GM12878 (cell line): ENCODE data around the gene AKT3.

ENCODE experiments used
- ATF3 ChIP-seq: IDR thresholded peaks from 2 replicates; pipeline ENCODE4 v1.6.1; 2011; ENCODE audit warnings: low read depth, mild to moderate bottlenecking, low read length, moderate library complexity, borderline replicate concordance; ENCODE audit errors: extremely low read depth
- BMI1 ChIP-seq: fragments of 450-650 bp; IDR thresholded peaks from 2 replicates; pipeline ENCODE4 v1.6.1; 2016; ENCODE audit warnings: mild to moderate bottlenecking, moderate library complexity, borderline replicate concordance
- CHD2 ChIP-seq: IDR thresholded peaks from 2 replicates; pipeline ENCODE4 v1.6.1; 2011; ENCODE audit warnings: low read depth, low read length, improper control_type of control experiment, borderline replicate concordance
- CTCF ChIP-seq, 3 experiments: IDR thresholded peaks in 2 of 3; conservative IDR thresholded peaks in 1 of 3; 2 replicates each; pipeline ENCODE4 v1.5.1; 2011; ENCODE audit warnings: low read depth in 3 of 3, low read length in 3 of 3, mild to moderate bottlenecking in 3 of 3, control low read depth in 2 of 3, moderate library complexity in 2 of 3, inconsistent platforms in 1 of 3, mixed read lengths in 1 of 3; ENCODE audit not compliant: control insufficient read depth in 2 of 3, insufficient read depth in 1 of 3; ENCODE audit errors: extremely low read depth in 1 of 3
- DPF2 ChIP-seq: fragments of 450-650 bp; IDR thresholded peaks from 2 replicates; pipeline ENCODE4 v1.6.1; 2017; ENCODE audit warnings: mild to moderate bottlenecking
- MAX ChIP-seq: IDR thresholded peaks from 2 replicates; pipeline ENCODE4 v1.6.1; 2012; ENCODE audit warnings: low read depth, low read length, improper control_type of control experiment
- RAD21 ChIP-seq: IDR thresholded peaks from 2 replicates; pipeline ENCODE4 v1.6.1; 2011; ENCODE audit warnings: mild to moderate bottlenecking, low read depth, low read length, moderate library complexity; ENCODE audit not compliant: insufficient read depth

DNA sequence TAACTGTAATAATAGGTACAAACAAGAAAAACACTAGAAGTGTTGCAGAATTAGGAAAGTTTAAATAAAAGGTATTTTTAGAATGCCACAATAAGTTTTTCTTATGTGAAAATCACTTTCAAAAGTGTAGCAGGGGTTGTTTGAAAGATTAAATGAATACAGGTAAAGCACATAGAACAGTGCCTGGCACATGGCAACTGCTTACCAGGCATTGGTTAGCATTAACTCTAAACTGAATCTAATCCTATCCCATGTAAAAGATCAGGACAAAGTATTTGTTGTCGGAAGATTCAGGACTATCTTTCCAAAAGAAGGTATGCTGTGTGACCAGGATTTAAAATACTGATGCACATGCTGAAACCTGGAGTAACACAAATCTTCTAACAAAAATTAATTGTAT is 3.3 kb downstream of the AKT3 start:
- TF ChIP-seq DPF2 (no peak), BMI1 (no peak), ATF3 (no peak), CHD2 (no peak), RAD21 (no peak), CTCF (IDR thresholded peaks at IDR 0.05 in 2 of 3, conservative IDR thresholded peaks at IDR 0.05 in 1 of 3; ENCODE audit: control insufficient read depth in 2 of 3, extremely low read depth in 1 of 3, insufficient read depth in 1 of 3, low read depth in 3 of 3, low read length in 3 of 3) (no peak), MAX (no peak)
